ENCODE results near the gene PDE6D. TPM values are rescaled to one million over a fixed set of nuclear protein-coding genes. Genes with fewer than 3 reads are reported as not detected.

The PDE6D gene
- total and polyA plus RNA-seq, 2 of the 4 experiments (the other 2 are of a cell fraction), result 13.8 to 24.7 TPM

GRCh38 chr2:231685349-231686191 lies 95.5 kb downstream of the PDE6D start:
- H3K23ac ChIP-seq (ENCODE audit: low read depth, low read length), result no peak overlapping the region
- in situ Hi-C loops (cut with MboI; ENCODE audit: low sequenced_read_pairs), result no loop called here

More at GRCh38 chr2:231685349-231686191, 95.5 kb downstream of the PDE6D start:
- no peak overlapping the region for H3K9ac ChIP-seq (ENCODE audit: low read depth, low read length)
- no peak overlapping the region for H4K5ac ChIP-seq (ENCODE audit: low read depth, low read length)
- no peak overlapping the region for H2BK120ac ChIP-seq (ENCODE audit: low read depth, low read length)
- peaks cover 5% of the 10 kb centered on the region for H3K4me1 ChIP-seq (ENCODE audit: control insufficient read depth, insufficient read depth, low read length)
- intact Hi-C loops (cut with micrococcal nuclease) (no loop called here), dilution Hi-C loops (cut with HindIII; ENCODE audit: low sequenced_read_pairs, unreplicated experiment) (no loop called here)
- DNase-seq (no peak), ATAC-seq (ENCODE audit: low read depth) (no peak)
- no peaks in the 10 kb centered on the region for H3K9me1 ChIP-seq (ENCODE audit: insufficient read depth, low read length)
- no TSS peak for BruUV-seq (replicated peaks)
- no peak overlapping the region for H3K27ac ChIP-seq (ENCODE audit: insufficient read depth, low read length)
- peak overlapping the region; percentile 65 for H2AFZ ChIP-seq (replicated peaks; ENCODE audit: low read length, poor library complexity)
- POLR2A ChIA-PET (ENCODE audit: unreplicated experiment), result no interaction called here
- H3K56ac ChIP-seq (ENCODE audit: extremely low read depth, insufficient read depth, low read length), result no peak overlapping the region
- CTCF ChIA-PET, result no interaction called here
- no peaks in the 10 kb centered on the region for H3K9me3 ChIP-seq (ENCODE audit: control insufficient read depth, insufficient read depth, low read length)
- peaks cover 2 to 10% of the 10 kb centered on the region in 2 experiments; a peak in 3 of 4 replicates for H3K79me1 ChIP-seq (ENCODE audit: low read depth in 1 of 2, low read length in 2 of 2)
- H3K4me2 ChIP-seq (ENCODE audit: low read depth, low read length), result no peak overlapping the region
- no peaks in the 10 kb centered on the region for H3K36me3 ChIP-seq (ENCODE audit: control insufficient read depth, insufficient read depth, low read length)
- H2BK15ac ChIP-seq (ENCODE audit: low read depth, low read length), result no peak overlapping the region
- no peak overlapping the region for H4K91ac ChIP-seq (ENCODE audit: insufficient read depth, low read depth, low read length)
- no peak overlapping the region for H3K18ac ChIP-seq (ENCODE audit: low read depth, low read length)
- no peaks in the 10 kb centered on the region for H4K20me1 ChIP-seq (ENCODE audit: insufficient read depth, low read length)
- H3K14ac ChIP-seq (replicated peaks; ENCODE audit: low read depth, low read length), result no peak overlapping the region
- WGBS, 2 experiments (ENCODE audit: extremely low coverage in 2 of 2, insufficient read length in 1 of 2), result 80% methylated on average over 12 of the region's 20 CpGs; no CpG with 5 or more reads in 1 of the 2 experiments
- H4K8ac ChIP-seq (ENCODE audit: low read depth in 2 of 2, low read length in 2 of 2), result no peak overlapping the region
- H2BK20ac ChIP-seq (ENCODE audit: low read depth, low read length), result no peak overlapping the region
- no peak overlapping the region for H2BK5ac ChIP-seq (ENCODE audit: low read depth, low read length, poor library complexity, severe bottlenecking)
- no peaks in the 10 kb centered on the region for H3K27me3 ChIP-seq (ENCODE audit: control insufficient read depth, insufficient read depth, low read length)
- TF ChIP-seq MAZ (IDR thresholded peaks at IDR 0.05; ENCODE audit: borderline replicate concordance, low read depth, low read length) (no peak), RCOR1 (IDR thresholded peaks at IDR 0.05; ENCODE audit: insufficient replicate concordance, low read length) (no peak), SMC3 (IDR thresholded peaks at IDR 0.05; ENCODE audit: low read depth, low read length) (no peak), RFX5 (IDR thresholded peaks at IDR 0.05; ENCODE audit: low read depth, low read length) (no peak), CTCF (conservative IDR thresholded peaks at IDR 0.05; ENCODE audit: low read depth, low read length) (no peak), FOS (IDR thresholded peaks at IDR 0.05; ENCODE audit: low read depth, low read length) (no peak), CEBPB (IDR thresholded peaks at IDR 0.05; ENCODE audit: low read depth, low read length) (no peak), RAD21 (IDR thresholded peaks at IDR 0.05; ENCODE audit: low read length) (no peak), USF2 (IDR thresholded peaks at IDR 0.05; ENCODE audit: low read depth, low read length) (no peak), ELK1 (IDR thresholded peaks at IDR 0.05; ENCODE audit: borderline replicate concordance, low read depth, low read length) (no peak), BHLHE40 (IDR thresholded peaks at IDR 0.05; ENCODE audit: low read depth, low read length) (no peak)
- no peak overlapping the region for H3K4me3 ChIP-seq (ENCODE audit: insufficient read depth, low read depth, low read length)
- H3K4ac ChIP-seq (ENCODE audit: low read depth, low read length), result no peak overlapping the region
- H2AK5ac ChIP-seq (ENCODE audit: low read depth, low read length), result no peak overlapping the region
- peak overlapping the region; percentile 62 for H2AK9ac ChIP-seq (replicated peaks; ENCODE audit: low read depth, low read length, poor library complexity)

Measured in IMR-90 (cell line).